ENCODE data around the gene ANKRD30A.

DNA sequence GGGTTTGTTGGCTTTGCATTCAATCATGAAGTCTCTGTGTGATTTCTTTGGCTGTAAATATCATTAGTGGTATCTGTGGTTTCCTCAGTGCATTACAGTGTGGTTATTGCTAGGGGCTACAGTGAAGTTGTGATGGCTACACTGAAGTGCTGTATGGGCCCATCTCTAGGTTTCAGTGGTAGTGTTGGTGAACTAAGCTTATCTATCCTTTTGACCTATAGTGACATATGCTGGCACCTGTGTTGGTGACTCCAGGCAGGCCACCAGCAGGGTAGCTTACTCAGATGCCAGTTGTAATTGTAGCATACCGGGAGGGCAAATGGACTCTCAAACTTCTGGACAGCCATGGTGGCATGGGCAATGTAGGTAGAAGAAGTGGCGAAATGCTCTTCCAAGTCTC lies 219.0 kb downstream of the ANKRD30A start:
- TF ChIP-seq, protein P1, sequence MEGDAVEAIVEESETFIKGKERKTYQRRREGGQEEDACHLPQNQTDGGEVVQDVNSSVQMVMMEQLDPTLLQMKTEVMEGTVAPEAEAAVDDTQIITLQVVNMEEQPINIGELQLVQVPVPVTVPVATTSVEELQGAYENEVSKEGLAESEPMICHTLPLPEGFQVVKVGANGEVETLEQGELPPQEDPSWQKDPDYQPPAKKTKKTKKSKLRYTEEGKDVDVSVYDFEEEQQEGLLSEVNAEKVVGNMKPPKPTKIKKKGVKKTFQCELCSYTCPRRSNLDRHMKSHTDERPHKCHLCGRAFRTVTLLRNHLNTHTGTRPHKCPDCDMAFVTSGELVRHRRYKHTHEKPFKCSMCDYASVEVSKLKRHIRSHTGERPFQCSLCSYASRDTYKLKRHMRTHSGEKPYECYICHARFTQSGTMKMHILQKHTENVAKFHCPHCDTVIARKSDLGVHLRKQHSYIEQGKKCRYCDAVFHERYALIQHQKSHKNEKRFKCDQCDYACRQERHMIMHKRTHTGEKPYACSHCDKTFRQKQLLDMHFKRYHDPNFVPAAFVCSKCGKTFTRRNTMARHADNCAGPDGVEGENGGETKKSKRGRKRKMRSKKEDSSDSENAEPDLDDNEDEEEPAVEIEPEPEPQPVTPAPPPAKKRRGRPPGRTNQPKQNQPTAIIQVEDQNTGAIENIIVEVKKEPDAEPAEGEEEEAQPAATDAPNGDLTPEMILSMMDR (IDR thresholded peaks at IDR 0.05) = no peak
- TF ChIP-seq POLR2A (IDR thresholded peaks at IDR 0.05) (no peak), EP300 (IDR thresholded peaks at IDR 0.05) (no peak)

Measured in ovary (tissue), 3 donors.